Pulmonary artery endothelial cell (primary cell): ENCODE results near the gene RNF213. TPM values are rescaled to one million over a fixed set of nuclear protein-coding genes. Genes with fewer than 3 reads are reported as not detected.
A peak's percentile ranks its signal among the peaks of the same experiment; 100 is the strongest.
"Not testable (repeated sequence)": the region's sequence is repeated elsewhere in the genome, so short reads cannot be mapped to it uniquely, and the experiment has no call there.

ENCODE experiments used
- DNase-seq: peaks from one replicate; pipeline ENCODE4 v3.0.0-alpha.2; 2011; ENCODE audit warnings: low read depth, low spot score
- total RNA-seq: library from RNA; depleted of rRNA; stranded (reverse); fragments of >200 nt; gene quantifications from 2 replicates; pipeline ENCODE4 v1.2.3, GENCODE V29; 2014

Gene RNF213
- total RNA-seq, 1 donor from 2014 or later = 94.8 TPM

DNA sequence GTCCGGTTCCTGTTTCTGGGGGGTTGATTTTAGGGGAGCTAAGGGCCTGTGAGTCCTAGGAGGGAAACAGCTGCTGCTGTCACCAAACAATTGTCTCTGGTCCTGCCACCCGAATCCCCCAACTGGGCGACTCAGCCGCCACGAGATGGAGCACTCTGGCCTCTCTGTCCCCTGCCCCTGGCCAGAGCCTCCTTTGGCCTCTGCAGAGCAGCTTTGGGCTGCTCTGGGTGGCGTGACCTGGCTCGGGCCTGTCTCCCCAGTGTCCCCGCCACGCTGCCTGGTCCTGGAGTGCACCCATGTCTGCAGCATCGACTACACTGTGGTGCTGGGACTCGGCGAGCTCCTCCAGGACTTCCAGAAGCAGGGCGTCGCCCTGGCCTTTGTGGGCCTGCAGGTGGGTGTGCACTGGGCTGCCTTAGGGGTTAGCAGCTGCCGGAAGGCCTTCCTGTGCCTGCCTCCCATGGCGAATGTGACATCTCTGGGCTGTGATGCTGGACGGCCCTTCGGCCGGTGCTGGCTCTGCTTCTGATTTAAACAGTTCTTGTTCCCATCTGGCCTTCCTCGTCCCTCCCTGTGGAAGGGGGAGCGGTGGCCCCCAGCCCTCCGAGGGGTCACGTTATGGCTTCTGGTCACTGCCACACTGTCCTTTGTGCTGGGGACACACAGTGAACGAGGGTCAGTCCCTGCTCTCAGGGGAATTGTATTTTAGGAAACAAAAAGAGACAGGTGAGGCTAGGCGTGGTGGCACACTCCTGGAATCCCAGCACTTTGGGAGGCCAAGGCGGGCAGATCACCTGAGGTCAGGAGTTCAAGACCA is 11.6 kb upstream of the RNF213 start:
- DNase-seq = no peak

DNA sequence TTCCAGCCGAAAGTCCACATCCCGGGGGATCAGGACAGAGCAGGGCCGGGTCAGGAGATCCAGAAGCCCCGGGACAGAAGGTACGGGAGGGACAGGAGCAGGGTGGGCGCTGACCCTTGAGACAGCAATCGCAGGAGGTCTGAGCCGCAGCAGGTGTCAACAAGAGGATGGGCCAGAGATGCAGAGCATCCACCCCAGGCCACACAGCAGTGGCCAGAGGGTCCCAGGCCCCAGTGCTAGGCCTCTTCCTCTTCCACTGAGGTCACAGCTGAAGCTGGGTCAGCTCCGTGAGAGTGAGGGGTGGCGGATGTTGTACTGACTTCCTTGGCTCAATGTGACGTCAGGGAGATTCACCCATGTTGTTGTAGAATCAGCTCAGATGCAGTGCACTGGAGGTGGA is 8.7 kb upstream of the RNF213 start:
- DNase-seq = no peak

DNA sequence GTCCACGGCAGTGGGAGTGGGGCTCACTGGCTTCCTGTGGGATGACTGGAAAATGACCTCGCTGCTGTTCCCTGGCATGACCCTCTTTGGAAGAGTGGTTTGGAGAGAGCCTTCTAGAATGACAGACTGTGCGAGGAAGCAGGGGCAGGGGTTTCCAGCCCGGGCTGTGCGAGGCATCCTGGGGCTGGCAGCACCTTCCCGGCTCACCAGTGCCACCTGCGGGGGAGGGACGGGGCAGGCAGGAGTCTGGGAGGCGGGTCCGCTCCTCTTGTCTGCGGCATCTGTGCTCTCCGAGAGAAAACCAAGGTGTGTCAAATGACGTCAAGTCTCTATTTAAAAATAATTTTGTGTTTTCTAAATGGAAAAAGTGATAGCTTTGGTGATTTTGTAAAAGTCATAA is 7.8 kb upstream of the RNF213 start:
- no peak for DNase-seq

DNA sequence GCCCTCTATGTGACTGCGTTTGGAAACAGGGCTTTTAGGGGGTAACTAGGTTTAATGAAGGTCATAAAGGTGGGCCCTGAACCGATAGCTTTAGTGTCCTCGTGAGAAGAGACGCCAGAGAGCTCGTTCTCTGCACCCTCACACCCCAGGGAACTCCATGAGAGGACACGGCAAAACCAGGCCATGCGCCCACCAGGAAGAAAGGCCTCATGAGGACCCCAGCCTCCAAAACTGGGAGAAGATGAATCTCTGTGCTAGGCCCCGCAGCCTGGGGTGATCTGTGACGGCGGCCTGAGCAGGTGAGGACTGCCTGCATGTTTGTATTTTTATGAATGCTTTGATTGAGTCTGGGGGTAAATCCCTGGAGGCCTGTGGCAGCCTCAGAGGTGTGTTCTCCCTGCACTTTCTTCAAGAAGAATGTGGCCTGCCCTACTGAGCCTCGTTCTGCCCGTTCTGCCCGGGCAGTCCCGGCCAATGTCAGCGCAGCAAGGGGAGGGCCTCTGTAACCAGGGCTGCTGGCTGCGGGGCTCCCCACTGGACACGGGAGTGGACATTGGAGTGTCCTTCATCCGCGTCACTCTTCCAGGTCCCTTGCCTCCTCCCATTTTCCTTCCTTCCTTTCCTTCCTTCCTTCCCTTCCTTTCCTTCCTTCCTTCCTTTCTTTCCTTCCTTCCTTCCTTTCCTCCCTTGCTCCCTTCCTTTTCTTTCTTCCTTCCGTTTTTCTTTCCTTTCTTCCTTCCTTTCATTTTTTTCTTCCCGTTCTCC is 6.8 kb upstream of the RNF213 start:
- no peak for DNase-seq

DNA sequence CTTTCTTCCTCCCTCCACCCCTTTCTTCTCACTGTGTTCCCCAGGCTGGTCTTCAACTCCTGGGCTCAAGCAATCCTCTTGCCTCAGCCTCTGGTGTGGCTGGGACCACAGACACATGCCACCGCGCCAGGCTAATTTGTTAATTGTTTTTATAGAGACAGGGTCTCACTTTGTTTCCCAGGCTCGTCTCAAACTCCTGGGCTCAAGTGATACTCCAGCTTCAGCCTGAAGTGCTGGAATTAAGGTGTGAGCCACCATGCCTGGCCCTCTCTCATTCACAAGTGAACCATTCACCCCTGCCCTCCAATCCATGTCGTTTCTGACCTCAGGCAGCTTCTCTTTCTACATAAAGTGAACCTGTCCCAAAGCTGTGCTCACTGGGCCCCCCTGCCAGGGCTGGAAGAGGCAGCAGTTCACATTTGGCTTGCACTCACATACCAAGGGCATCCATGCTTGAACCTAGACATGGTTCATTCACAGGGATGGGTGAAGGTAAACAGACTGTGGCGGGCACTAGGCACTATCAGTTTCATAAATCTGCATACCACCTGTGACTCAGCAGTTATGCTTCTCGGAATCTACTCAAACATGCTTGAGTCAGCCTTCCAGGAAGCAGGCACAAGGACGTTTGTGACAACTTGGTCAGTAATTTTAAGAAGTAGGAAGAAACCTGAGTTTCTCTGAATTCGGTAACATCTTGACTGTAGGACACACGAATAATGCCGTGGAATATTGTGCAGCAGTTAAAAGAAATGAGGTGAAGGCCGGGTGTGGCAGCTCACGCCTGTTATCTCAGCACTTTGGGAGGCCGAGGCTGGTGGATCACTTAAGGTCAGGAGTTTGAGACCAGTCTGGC is 6.0 kb upstream of the RNF213 start:
- DNase-seq = peak; percentile 57

DNA sequence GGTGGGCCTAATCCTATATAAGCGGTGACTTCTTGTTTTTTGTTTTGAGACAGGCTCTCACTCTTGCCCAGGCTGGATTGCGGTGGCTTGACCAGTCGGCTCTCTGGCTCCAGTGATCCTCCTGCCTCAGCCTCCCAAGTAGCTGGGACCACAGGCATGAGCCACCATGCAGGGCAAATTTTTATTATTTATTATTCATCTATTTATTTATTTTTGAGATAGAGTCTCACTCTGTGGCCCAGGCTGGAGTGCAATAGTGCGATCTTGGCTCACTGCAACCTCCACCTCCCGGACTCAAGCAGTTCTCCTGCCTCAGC is 4.7 kb upstream of the RNF213 start:
- no peak for DNase-seq

DNA sequence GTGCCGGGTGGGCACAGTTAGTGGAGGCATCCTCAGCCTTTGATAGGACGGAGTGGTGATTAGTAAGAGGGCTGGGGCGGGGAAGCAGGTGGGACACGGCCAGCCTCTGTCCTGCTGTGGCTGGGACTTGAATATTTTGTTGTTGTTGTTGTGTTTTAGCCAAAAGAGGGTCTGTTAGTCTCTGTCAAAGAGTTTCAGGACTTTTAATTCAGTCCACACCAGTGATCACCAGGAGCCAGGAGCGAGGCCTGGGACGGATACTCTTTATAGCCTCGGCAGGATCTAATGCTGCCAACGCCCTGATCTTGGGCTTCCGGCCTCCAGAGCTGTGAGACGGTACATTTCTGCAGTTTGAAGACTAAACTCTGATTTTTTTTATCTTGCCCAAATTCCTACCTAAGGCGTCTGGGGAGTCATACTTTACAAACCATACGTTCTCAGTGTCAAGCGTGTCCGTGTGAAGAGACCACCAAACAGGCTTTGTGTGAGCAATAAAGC is 2.9 kb upstream of the RNF213 start:
- no peak for DNase-seq

DNA sequence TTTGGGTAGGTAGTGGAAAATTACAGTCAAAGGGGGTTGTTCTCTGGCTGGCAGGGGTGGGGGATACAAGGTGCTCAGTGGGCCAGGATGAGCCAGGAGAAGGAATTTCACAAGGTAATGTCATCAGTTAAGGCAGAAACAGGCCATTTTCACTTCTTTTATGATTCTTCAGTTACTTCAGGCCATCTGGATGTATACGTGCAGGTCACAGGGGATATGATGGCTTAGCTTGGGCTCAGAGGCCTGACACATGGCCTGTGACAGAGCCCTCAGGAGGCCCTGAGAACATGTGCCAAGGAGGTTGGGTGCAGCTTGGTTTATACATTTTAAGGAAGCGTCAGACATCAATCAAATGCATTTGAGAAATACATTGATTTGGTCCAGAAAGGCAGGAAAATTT is 2.4 kb upstream of the RNF213 start:
- DNase-seq = not testable (repeated sequence)

DNA sequence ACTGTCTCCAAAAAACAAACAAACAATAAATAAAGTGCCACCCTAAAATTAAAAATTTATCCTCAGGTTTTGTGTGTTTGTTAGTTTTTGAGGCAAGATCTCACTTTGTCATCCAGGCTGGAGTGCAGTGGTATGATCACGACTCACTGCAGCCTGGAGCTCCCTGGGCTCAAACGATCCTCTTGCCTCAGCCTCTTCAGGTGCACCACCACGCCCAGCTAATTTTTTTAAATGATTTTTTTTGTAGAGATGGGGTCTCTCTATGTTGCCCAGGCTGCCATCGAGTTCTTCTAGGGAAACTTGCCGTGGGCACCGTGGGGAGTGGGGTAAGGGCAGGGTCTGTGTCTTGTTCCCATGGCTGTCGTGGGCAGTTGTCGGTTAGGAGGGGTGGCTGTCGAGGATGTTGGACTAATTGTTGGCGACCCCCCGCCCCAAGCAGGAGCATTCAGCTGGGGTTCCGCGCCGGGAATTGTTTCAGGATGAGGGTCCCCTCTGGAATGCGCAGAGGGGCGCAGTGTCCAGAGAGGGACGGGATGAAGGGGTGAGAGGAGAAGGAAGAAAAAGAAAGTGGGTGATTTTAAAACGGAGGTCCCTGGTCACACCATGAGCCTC is 1.1 kb upstream of the RNF213 start:
- no peak for DNase-seq

DNA sequence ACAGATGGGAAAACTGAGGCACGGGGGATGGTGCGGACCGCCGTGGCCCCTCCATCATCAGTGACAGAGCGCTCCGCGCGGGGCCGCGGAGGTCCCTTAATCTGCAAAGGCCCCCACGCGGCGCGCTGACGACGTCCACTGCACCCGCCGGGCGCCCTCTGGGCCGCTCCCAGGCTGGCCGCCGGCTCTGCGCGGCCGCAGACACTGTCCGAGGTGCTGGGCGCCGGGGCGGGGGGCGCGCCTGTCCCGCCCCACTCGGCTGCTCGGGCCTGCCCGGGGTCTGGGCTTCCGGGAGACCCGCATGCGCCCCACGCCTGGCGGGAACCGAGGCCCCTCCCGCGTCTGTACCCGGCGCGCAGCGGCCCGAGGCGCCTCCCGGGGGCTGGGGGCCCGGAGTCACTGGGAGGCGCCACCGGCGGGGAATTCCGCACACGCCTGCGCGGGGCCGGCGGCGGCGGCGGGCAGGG is 550 bp upstream of the RNF213 start:
- no peak for DNase-seq

DNA sequence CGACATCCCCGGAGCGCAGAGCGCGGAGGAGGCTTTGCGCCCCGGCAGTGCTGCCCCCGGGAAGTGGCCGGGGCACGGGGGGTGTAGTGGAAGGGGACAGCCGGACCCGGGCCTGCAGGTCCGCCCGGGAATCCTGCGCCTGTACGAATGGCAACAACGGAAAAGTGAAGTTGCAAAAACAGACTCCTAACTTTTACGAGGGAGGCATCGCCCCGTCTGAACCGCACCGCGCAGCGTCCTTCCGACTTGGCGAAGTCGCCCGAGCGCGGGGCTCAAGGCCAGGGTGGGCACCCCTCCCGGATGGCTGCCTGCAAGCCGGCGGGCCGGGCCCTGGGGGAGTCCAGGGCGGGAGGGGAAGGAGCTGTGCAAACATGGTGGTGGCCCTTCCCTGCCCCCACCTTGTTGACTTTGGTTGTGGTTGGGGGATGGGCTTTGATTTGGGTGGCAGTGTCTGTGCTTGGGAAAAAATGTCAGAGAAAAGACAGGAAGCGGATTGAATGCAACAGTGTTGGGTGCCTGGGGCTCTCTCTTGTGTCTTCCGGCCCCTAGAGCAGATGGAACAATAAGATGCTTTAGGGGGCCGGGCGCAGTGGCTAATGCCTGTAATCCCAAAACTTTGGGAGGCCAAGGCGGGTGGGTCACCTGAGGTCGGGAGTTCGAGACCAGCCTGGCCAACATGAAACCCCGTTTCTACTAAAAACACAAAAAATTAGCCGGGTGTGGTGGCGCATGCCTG is 675 bp downstream of the RNF213 start:
- no peak for DNase-seq

DNA sequence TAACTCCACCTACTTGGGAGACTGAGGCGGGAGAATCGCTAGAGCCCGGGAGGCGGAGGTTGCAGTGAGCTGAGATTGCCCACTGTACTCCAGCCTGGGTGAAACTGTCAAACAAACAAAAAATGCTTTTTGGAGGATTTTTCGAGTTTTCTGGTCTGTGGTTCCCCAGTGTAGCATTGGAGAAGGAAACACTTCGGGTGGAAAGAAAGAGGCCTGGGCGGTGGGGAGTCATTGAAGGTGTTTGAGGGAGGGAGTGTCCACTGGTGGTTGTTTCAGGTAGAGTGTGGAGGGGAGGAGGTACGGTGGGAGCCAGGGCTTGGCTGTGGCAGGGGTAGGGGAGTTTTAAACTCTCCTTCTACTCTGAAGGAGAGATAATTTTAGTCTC is 1.2 kb downstream of the RNF213 start:
- no peak for DNase-seq

DNA sequence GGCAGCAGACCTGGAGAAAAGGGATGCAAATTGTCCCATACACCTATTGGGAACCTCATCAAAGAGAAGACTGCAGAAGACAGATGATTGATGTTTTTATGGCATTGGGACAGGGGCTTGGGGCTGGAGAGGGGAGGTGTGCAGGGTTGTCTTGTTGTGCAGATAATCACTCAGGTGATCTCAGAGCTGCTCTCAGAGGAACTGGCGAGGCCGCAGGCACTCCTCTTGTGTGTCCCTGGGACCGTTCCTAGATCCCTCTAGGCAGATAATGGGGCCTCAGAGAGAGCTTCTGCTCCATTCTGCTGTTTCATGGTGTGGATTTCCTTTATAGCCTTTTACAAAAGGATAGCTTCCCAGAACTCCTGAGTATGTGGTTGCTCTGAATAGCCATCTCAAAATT is 1.6 kb downstream of the RNF213 start:
- no peak for DNase-seq

DNA sequence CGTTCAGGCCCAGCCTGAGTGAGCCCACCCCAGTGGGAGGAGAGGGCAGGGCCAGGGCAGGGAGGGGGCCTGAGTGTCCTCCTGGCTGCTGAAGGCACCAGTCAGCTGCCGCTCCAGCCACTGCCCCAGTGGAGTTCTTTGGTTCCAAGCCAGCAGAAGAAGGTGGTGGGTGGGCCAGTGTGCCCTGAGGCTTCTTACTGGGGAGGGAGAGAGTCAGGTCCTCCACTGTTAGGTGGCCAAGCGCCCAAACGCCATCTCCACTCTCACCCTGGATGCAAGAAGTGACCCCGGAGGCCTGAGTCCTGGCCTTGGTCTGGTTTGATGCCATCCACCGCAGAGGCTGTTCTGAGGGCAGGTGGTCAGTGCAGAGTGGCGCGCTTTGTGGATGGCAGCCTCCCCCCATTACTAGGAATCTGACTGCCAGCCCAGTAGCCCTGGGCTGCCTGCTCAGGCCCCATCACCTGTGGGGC is 2.2 kb downstream of the RNF213 start:
- no peak for DNase-seq

DNA sequence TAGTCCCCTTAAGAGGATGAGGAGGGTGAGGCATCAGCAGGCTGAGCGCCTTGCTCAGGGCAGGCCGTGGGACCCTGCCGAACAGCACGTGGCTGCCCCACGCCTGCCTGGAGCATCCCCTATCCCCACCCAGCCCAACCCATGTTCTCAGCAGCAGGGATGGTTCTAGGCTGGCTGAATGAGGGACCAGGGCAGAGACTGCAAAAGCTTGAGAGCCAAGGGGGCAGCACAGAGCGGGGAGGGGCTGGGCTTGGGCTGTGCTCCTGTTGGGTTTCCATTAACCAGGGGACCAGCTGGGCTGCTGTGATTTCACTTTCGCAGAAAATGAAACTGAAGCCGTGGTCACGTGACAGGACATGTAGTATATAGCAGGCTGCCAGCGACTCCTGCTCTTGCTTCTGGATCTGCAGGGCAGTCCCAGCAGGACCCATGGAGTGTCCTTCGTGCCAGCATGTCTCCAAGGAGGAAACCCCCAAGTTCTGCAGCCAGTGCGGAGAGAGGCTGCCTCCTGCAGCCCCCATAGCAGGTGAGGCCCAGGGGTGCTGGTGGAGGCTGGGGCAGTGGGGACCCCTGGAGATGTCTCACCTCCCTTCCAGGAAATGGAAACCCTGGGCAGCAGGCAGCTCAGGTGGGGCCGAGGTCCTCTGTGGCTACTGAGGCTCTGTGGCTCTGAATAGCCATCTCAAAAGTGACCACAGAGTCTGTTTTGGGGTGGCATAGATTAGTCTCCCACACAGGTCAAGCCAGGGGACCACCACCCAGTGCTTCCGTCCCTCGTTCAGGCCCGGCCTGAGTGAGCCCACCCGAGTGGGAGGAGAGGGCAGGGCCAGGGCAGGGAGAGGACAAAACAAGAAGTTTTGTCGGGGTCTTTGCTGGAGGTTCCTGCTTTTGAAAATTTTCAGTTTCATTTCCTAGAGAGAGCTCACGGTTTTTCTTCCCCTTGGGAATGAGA is 2.9 kb downstream of the RNF213 start:
- peak; percentile 66 for DNase-seq

DNA sequence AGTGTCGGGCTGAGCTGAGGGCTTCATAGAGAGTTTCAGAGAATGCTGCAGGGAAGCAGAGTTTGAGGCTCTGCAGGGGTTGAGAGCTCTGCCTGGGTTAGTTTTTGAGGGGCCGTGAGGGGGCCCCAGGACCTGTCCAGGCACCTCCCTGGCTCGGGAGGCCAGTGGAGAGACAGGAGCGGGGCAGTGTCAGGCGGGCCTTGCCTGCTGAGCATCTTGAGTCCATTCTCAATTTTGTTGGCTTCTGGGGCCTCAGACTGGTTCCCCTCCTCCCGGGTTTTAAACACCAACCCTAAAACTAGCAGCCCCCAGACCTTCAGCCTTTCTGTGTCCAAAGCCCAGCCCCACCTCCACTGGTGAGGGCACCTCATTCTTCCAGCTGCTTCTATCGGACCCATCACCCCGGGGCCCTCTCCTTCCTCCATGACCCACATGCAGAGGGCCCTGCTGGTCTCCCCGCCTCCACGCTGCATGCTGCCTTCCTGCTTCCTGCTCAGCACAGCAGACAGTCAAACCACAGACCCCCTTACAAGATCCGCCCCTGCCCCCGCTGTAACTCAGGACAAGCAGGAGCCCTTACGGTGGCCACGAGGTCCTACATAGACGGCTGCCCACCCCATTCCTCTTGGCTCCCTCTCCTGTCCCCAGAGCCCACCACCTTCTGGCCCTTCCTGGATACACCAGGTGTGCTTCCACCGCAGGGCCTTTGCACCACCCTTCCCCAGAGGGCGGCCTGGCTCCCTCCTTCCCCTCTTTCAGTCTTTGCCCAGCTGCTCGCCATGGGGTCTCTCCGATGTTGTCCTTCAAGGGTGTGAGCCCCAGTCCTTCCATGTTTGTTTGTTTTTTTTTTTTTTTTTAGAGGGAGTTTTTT is 3.8 kb downstream of the RNF213 start:
- no peak for DNase-seq

DNA sequence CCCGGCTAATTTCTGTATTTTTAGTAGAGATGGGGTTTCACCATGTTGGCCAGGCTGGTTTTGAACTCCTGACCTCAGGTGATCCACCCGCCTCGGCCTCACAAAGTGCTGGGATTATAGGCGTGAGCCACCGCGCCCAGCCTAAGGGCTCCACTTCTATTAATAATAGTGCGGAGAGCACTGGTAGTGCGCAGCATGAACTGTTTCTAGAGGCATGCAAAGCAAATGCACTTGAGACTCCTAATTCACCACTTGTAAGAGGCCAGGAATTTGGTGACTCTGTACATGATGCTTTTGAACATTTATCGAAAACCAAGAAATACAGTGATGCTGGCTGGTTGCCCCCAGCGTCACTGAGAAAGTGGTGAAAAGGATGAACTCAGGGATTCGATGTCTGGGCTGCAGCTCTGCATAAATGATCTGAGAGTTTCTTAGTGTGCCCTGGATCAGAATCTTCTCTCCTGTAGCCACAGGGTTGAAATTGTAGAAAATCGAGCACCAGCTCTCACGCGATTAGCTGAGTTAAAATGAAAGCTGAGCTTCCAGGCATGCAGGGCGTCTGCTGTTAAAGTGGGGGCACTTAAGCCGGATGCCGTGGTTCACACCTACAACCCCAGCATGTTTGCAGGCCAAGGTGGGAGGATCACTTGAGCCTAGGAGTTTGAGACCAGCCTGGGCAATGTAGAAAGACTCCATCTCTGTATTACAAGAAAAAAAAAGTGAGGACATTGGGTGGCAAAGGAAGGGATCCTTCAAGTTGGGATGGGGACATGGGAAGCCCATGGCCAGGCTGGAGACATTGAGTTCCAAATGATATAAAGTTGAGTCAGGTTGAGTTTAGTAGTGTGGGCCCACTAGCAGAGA is 4.8 kb downstream of the RNF213 start:
- DNase-seq = no peak
